ENCODE data around the gene AKAP13. TPM values are rescaled to one million over a fixed set of nuclear protein-coding genes. Genes with fewer than 3 reads are reported as not detected.

AKAP13 gene
- polyA plus RNA-seq, 3 donors = 47.9 to 99.7 (median 92.6) TPM

- Mint-ChIP-seq H3K27me3 (ENCODE audit: low read depth in 3 of 3) (no peaks in the 10 kb centered on the region), H3K27ac (peak overlapping the region; percentile 71 to 91 (median 87)), H3K9me3 (no peaks in the 10 kb centered on the region), H3K4me3 (no peak overlapping the region), H3K36me3 (no peaks in the 10 kb centered on the region), H3K4me1 (peaks cover 84% of the 10 kb centered on the region)
- H3K4me2 ChIP-seq (replicated peaks; ENCODE audit: extremely low read depth, low read length, poor library complexity, severe bottlenecking) = peak overlapping the region; percentile 11
- intact Hi-C loops (cut with micrococcal nuclease) = no loop called here
- no peaks in the 10 kb centered on the region for H3K27me3 ChIP-seq (ENCODE audit: control insufficient read depth in 2 of 2, insufficient read depth in 2 of 2, low read length in 2 of 2)
- H3K4me3 ChIP-seq (replicated peaks in 1 of 3; ENCODE audit: low read depth in 2 of 3, low read length in 3 of 3) = peak overlapping the region in 1 of 3 experiments; percentile 22
- peaks cover 78% of the 10 kb centered on the region for H3K79me2 ChIP-seq (ENCODE audit: insufficient read depth, low read length)
- no peak overlapping the region for H2AFZ ChIP-seq (ENCODE audit: insufficient read depth, low read depth, low read length, poor library complexity, severe bottlenecking)
- DNase-seq = peak in 2 of 3 donors; percentile 40 to 57
- H3K4me1 ChIP-seq (ENCODE audit: control insufficient read depth in 1 of 2, insufficient read depth in 2 of 2, low read length in 2 of 2) = peaks cover 72 to 93% of the 10 kb centered on the region in 2 donors
- no peaks in the 10 kb centered on the region for H3K9me3 ChIP-seq (replicated peaks in 1 of 2; ENCODE audit: control insufficient read depth in 1 of 2, insufficient read depth in 1 of 2, low read length in 2 of 2)
- H4K20me1 ChIP-seq (ENCODE audit: insufficient read depth, low read length) = no peaks in the 10 kb centered on the region
- H3K9ac ChIP-seq (ENCODE audit: insufficient read depth, low read length, poor library complexity, severe bottlenecking) = no peak overlapping the region
- no peak for TF ChIP-seq CTCF (IDR thresholded peaks at IDR 0.05)
- H3K27ac ChIP-seq (ENCODE audit: low read depth in 1 of 2, low read length in 2 of 2) = peak overlapping the region; percentile 30 to 54
- H3K36me3 ChIP-seq (replicated peaks in 1 of 2; ENCODE audit: control insufficient read depth in 1 of 2, insufficient read depth in 2 of 2, low read length in 2 of 2) = no peaks in the 10 kb centered on the region
- WGBS (ENCODE audit: insufficient coverage) = 87% methylated on average over 3 of the region's 6 CpGs
Measured at GRCh38 chr15:85540085-85540797, 159.8 kb downstream of the AKAP13 start.

- peak overlapping the region in 1 of 2 donors; percentile 98 for H3K27ac ChIP-seq (ENCODE audit: low read depth in 1 of 2, low read length in 2 of 2)
- peaks cover 83% of the 10 kb centered on the region for H3K4me1 Mint-ChIP-seq
- H3K4me1 ChIP-seq (ENCODE audit: control insufficient read depth in 1 of 2, insufficient read depth in 2 of 2, low read length in 2 of 2) = peaks cover 71 to 93% of the 10 kb centered on the region in 2 donors
- H3K27me3 Mint-ChIP-seq (ENCODE audit: low read depth in 3 of 3) = peaks cover 0 to 2% (median 0%) of the 10 kb centered on the region in 3 donors
- intact Hi-C loops (cut with micrococcal nuclease) = no loop called here
- no peaks in the 10 kb centered on the region for H3K9me3 ChIP-seq (replicated peaks in 1 of 2; ENCODE audit: control insufficient read depth in 1 of 2, insufficient read depth in 1 of 2, low read length in 2 of 2)
- no peaks in the 10 kb centered on the region for H4K20me1 ChIP-seq (ENCODE audit: insufficient read depth, low read length)
- H3K4me3 ChIP-seq (replicated peaks in 1 of 3; ENCODE audit: low read depth in 2 of 3, low read length in 3 of 3) = no peak overlapping the region
- peaks cover 88% of the 10 kb centered on the region for H3K79me2 ChIP-seq (ENCODE audit: insufficient read depth, low read length)
- 27% methylated on average over 1 of the region's 1 CpG for WGBS (ENCODE audit: insufficient coverage)
- no peaks in the 10 kb centered on the region for H3K27me3 ChIP-seq (ENCODE audit: control insufficient read depth in 2 of 2, insufficient read depth in 2 of 2, low read length in 2 of 2)
- H3K9me3 Mint-ChIP-seq = no peaks in the 10 kb centered on the region
- peaks cover 0 to 3% of the 10 kb centered on the region in 2 donors for H3K36me3 Mint-ChIP-seq
- H2AFZ ChIP-seq (ENCODE audit: insufficient read depth, low read depth, low read length, poor library complexity, severe bottlenecking) = no peak overlapping the region
- TF ChIP-seq CTCF (IDR thresholded peaks at IDR 0.05) = no peak
- DNase-seq = no peak
- H3K9ac ChIP-seq (ENCODE audit: insufficient read depth, low read length, poor library complexity, severe bottlenecking) = no peak overlapping the region
- H3K4me3 Mint-ChIP-seq = no peak overlapping the region
- H3K36me3 ChIP-seq (replicated peaks in 1 of 2; ENCODE audit: control insufficient read depth in 1 of 2, insufficient read depth in 2 of 2, low read length in 2 of 2) = no peaks in the 10 kb centered on the region
- H3K4me2 ChIP-seq (replicated peaks; ENCODE audit: extremely low read depth, low read length, poor library complexity, severe bottlenecking) = no peak overlapping the region
- H3K27ac Mint-ChIP-seq = peak overlapping the region in 6 of 7 donors; percentile 43 to 100 (median 70)
Measured at GRCh38 chr15:85541744-85542143, 161.3 kb downstream of the AKAP13 start.
